DMS114 treated with DMSO at 0.1 percent for 48 hours (cell line): ENCODE data around the gene PPP1CA.
A peak's percentile ranks its signal among the peaks of the same experiment; 100 is the strongest.

Experiments used
- DNase-seq: peaks from one replicate; lab custom pipeline; 2025; ENCODE audit not compliant: unreplicated experiment; lab: John Stamatoyannopoulos, UW

Gene PPP1CA

DNA sequence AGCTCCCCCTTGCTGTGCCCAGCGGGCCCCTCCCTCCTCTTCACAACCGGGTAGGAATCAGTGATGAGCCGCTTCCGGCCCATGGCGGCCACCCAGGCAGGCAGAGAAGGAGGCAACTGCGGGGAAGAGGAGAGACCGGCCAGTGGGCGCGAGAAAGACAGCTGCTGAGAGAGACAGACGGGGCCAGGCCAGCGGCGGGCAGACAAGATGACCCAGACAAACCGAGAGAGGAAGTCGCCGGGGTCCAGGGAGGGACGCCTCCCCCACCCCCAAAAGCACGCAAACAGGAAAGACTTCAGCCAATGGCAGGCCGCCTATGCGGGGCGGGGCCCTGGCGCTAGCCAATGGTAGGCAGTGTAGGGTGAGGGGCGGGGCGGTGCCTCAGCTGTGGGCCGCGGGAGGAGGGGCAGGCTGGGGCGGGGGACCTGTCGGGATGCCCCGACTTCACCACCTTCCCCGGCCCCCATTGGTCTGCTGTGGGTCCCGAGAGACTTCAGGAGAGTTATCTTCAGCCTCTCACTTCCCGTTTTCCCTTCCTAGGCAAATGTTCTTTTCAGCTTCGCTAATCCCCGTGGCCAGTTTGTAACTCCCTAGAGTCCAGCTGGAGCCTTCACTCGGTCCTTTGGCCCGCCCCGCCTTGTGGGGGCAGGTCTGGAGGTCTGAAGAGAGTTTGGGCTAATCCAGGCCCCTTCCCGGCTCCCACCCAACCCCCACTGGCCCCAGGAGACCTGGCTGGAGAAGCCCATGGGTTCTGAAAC, 48.2 kb downstream of the PPP1CA start, which contains the start of gene POLD4:
TSS of gene POLD4 (minus strand) at position 230 of the 758 bp plus-strand sequence. CDS start at position 83, 147 bp downstream.
- DNase-seq, result peak; percentile 97

- no peak for DNase-seq
These were observed 48.9 kb downstream of the PPP1CA start for GRCh38 chr11:67352546-67353316.

DNA sequence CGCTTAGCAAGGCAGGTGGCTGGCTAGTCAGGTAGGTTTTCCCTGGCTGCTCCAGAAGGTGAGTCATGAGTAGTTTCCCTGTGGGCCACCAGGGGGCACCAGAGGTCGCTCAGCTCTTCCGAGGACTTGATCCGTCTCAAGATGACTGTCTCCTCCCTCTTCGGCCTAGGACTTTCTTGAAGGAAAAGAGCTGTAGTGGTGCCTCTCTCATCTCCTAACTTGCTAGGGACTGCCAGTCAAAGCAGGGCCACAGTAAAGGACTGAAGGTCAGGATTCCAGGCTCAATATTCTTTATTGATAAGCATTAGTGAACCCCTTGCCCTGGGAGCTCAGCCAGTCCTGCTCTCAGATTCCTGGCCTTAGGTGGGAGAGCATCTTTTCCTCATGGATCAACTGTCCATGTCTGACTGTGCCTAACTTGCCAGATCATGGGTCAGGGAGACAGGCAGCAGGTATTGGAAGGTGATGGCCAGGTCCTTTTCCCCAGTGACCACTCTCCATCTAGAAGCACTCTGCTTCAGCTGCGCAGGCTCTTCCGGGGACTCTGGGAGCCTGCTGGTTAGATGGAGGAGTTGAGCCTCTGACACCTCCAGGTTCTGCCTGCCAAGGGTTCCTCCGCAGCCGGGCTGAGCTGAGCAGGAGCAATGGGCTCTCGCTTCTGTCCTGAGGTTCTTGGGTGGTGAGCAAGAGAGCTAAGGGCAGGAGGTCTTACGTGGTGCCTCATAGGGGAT, 50.2 kb downstream of the PPP1CA start:
- peak; percentile 77 for DNase-seq

DNA sequence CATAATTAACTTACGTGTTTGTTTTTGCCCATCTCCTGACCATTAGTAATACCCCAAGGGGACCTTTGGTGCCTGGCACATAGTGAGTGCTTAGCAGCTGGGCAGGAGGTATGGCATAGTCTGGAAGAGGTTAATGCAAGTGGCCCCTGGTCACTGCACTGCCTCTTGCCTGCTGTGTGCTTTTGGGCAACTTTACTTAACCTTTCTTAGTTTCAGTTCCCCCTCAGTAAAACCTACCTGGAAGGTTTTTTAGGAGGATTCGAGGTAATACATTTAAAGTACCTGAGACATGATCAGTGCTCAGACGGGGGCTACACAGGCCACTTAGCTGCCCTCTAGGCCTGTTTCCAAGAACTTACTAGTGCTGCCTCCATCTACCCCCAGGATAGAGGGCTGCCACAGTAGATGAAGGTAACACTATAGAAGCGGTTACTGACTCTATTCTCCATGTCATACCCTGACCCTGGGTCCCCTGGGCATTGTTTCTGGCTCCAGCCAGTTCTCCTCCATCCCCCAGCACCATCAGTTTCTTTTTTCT, 51.7 kb downstream of the PPP1CA start:
- no peak for DNase-seq

GRCh38 chr11:67349457-67349856, 52.2 kb downstream of the PPP1CA start:
- DNase-seq, result no peak

GRCh38 chr11:67349036-67349435, 52.6 kb downstream of the PPP1CA start:
- no peak for DNase-seq
